Measurements from ENCODE around the gene UQCC2. TPM values are rescaled to one million over a fixed set of nuclear protein-coding genes. Genes with fewer than 3 reads are reported as not detected.

Gene UQCC2
- total and polyA plus RNA-seq, 2 of the 8 experiments (the other 6 are each of a cell fraction or from before 2014, with no cell fraction given), result 52.1 to 104 TPM

DNA sequence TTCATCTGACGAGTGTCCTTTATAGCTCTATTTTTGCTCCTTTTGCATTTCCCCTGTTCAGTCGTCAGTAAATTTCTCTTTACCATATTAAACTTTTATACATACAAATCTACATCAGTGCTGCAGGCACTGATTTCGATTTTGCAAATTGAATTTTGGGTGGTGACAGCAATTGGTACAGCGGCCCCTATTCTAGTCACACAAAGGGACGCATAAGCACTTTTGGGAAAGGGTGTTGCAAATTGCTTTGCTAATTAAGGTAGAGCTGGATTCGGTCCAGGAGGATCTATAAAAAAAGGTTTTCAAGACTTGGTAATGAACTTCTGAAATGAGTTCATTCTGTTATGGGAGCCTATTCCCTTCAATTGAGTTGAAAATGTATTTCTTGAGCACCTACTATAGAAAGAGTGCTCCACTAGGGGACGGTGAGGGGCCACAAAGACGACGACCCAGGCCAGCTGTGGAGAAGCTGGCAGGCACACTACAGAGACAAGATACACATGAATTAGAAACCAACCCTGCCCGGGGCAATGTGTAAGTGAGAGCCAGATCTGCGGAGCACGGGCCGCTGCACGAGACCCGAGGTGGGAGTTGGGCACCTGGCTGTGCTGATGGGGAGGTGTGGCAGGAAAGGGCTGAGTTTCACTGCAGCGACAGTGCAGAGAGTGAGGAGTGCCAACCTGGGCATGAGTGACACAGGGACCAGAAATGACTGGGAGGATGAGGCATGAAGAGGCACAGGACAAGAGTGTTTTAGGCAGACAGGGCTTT lies 5.4 kb downstream of the UQCC2 start (continued):
- TF ChIP-seq RAD21 (IDR thresholded peaks at IDR 0.05 in 1 of 2, conservative IDR thresholded peaks at IDR 0.05 in 1 of 2; ENCODE audit: low read depth in 2 of 2, low read length in 2 of 2), result no peak
- TF ChIP-seq CBX8 (IDR thresholded peaks at IDR 0.05; ENCODE audit: borderline replicate concordance, low read depth, low read length), result no peak
- TF ChIP-seq SAP30 (IDR thresholded peaks at IDR 0.05; ENCODE audit: insufficient read depth, insufficient replicate concordance, low read length), result no peak
- no peak for TF ChIP-seq EGR1 (IDR thresholded peaks at IDR 0.05; ENCODE audit: borderline replicate concordance, low read depth, low read length)
